Suppressor macrophage treated with lipopolysaccharide for 1 hour (primary cell): ENCODE results near the gene TMEM26.

Experiments used
- DNase-seq, 3 donors: peaks; one replicate each; pipeline ENCODE4 v3.0.0-alpha.2; 2020 to 2022

The TMEM26 gene

DNA sequence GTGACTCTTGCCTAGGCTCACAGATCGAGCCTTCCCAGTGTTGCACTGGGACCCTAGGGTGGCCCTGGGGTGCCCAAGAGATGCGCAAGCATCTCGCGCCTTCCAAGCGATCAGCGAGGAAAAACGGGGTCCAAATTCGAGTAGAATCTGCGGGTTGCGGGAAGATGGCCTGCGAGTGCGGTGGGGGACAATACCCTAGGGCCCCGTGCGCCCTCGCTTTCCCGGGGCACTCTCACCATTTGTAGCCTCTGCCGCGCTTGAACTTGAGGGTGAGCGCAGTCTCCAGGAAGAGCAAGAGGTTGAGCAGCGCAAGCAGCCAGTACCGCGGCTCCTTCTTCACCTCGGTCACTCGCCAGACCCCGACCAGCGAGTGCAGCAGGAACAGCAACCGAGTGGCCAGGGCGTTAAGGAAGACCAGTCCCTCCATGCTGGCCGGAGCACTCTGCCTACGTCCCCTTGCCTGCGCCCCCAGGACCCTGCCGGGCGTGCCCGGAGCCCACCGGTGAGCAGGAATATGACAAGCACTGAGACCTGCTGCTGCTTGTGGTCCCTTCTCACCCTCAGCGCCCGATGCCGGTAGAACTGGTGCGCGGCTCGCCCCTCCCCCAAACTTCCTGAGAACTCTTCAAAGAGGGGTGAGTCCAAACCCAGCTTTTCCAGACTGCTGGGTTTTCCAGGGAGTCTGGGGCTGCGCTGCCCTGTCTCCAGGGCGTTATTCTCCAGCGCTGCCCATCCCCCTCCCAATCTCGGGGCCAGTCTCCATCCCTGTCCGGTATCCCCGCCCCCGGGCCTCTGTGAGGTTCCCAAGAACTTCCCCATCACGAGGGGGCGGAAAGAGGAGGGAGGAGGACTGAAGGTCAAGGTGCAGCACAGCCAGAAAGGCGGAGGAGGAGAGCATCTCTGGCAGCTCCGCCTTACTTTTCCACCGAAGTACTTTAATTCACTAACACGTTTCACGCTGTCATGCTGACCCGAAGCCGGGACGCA, at the start of gene TMEM26:
Gene TMEM26, minus strand, starts transcription at position 727 of the 987 bp plus-strand sequence. Its CDS starts 300 bp downstream, at position 427.
- DNase-seq = peak; percentile 42 to 64 (median 47)

DNA sequence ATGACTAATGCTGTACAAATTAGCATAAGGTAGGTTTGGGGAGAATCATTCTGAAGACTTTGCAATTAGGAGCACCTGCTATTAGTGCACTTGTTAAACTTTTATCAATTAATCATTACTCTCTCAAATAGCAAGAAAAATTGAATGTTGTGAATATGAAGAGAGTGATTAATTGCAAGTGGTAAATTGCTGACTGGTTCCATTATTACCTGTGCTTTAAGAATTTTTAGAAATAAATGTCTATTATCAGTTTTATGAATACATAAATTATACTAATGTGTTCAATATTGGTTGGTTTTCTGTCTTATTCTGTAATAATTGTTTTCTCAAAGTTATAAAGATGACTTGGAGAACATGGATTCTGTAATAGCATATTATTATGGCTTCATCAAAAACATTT, 47.3 kb upstream of the TMEM26 start:
- no peak for DNase-seq

DNA sequence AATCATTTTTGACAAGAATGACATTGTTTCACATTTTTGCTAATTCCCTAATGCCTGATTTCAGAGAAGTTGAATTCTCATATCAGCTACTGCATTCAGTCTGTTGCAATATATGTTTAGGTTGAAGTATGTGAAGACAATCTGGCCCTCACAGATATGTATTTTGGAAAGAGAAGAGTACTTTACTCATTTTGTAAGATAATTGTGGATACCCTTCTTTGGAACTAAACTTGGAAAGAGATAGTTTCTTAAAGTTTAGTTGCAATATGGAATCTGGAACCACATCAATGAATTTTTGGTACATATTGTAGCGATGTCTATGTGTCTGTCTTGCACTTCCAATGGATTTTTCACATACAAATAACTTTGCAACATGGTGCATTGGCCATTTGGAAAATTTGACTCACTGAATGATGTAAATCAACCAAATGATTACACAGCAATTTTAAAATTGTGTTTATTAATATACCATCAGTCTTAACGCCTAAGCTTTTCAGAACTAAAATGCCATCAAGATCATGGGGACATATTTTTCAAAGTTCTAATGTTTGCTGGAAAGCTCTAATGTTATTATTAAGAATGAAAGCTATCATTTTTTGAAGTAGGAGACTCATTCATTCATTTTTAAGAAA, 39.3 kb upstream of the TMEM26 start:
- no peak for DNase-seq

DNA sequence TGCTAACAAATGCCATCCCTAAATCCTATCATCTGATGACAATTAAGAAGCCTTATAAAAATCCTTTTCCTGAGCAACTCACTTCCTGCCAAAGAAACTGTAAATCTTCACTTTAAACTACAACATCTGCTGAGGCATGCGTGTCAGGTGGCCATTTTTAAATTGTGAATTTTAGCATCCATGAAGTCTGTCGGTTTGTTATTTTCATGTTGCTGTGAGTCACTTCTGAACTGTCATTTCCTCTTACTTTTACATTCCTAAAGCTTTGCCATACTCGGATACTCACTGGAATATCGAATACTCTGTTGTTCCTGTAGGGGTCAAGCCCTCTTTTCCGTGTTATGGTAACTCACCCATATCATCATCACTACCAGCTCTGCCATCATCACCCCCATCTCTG, 34.3 kb upstream of the TMEM26 start:
- no peak for DNase-seq

DNA sequence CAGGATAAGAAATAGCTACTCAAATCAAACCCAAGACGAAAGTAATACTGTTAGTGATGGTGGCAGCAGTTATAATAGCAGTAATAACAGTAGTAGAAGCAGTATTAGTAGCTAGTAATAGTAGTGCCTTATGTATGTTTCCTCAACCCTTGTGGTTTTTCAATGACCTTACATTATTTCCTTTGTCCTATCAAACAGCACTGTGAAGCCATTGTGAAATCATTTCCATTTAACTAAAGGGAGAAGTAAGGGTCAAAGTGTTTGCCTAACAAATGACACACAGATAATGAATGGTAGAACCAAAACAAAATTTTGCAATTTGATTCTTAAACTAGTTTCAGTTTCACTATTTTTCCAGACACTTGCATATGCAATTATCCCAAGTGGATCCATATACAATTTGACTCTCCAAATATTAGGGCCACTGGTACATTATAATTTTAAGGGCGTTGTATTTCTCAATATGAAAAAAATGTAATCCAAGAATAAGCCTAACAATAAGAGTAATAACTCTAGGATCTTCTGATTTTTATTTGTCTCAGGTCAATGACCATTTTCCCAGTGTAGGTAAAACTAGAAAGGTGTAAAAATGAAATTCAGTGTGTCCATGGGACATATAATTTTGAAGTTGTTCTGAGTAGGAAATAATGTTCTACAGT, 33.7 kb upstream of the TMEM26 start:
- peak; percentile 64 to 91 (median 89) for DNase-seq

DNA sequence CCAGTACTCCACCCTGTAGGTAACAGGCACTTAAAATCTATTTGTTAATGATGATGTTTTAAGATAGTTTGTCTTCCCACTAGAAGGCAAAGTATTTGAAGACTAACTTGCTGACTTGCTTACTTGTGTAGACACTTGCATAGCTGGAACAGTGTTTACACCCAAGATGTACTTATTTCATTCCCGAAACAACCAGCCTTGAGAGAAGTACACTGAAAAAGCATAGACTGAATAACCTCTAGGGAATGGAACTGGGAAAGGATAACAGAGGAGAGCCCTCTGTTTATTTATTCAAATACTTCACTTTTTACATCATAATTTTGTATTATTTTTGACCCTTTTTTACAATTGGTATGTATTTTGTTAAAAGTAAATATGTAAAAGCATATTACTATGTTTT, 33.1 kb upstream of the TMEM26 start:
- no peak for DNase-seq

DNA sequence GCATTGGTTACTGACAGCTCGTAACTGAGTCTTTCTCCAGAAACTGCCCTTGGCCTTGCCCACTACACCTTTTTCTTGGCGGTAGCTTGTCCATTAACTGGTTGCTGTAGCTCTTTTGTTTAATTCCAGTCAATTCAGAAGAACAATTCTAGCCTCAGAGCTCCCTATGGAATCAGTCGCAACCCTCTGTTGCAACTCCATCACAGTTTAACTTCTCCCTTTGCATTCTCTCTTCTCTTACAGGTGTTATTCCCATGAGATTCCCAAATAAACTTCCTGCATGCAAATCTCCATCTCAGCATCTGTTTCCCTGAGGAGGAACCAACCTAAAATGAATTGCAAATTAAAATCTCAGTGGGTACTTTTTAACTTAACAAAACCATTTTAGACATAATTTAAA, 28.4 kb upstream of the TMEM26 start:
- DNase-seq = no peak

DNA sequence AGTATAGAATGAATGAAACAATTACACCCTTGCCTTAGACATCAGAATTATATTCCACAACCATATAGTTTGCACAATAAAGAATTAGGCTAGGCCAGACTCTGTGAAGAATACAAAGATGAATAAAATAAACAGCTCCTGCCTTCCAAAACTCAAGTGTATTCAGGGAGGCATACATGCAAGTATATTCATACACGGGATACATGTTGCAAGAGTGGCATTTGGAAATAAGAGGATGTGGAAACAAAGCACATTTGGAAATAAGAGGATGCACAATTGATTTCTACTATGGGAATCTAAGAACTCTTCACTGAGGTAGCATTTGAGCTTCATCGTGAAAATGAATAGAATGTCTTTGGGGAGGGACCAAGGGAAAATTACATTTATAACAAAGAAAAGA, 27.0 kb upstream of the TMEM26 start:
- peak in 2 of 3 donors; percentile 39 to 60 for DNase-seq

DNA sequence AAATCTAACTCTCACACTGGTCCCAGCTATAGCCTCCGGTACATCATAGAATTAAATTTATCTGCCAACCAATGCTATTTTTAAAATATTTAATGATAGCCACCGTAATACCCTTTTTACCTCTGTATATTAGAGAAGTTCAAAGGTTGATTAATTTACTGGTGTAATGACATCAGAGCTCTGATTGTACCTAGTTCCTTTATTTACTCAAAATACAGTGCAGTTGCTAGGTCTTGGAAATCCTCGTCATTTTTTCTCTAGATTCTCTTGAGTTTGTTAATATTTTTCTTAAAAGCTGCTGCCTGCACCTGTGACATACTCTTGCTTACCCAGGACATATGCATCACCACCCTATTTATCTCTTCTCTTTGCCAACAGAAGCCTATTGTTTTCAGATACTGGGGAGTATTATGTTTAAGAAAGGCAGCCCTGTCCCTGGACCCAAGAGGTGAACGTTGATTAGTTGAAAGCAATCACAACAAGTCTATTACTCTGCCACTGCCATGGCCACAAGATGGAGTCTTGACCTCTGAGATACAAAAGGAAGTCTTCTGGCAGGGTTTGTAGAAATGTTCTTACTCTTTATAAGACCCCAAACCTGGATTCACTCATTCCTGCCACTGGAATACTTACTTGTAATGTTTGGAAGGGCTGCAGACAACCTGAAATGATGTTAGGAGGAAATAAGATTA, 25.6 kb upstream of the TMEM26 start:
- DNase-seq = no peak

DNA sequence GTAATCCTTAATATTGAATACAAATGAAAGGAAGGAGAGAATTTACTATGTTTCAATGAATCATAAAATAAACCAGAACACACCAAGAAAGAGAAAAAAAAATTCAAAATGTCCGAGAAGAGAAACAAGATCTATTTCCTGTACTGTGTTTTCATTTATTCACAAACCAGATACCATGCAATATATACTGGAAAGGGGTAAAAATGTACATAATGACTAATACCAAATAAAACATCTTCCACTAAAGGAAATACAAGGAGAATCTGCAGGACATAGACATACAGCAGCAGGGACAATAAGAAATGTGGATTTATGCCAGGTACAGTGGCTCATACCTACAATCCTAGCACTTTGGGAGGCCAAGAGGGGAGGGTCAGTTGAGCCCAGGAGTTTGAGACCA, 24.3 kb upstream of the TMEM26 start:
- DNase-seq = no peak

DNA sequence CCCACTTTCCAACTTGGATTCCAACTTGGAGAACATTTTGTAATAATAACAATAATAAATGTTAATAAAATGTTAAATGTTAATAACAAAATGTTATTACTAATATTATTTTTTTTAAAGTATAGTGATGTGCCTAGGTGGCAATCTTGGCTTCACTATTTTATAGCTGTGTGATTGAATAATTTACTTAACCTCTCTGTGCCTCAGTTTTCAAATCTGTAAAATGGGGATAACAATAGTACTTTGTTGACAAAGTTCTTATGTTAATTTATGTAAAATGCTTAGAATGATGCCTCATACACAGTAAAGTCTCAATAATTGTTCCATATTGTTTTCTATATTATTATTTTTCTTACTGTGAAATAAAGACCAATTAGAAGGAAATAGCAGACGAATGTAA, 23.3 kb upstream of the TMEM26 start:
- DNase-seq = no peak

DNA sequence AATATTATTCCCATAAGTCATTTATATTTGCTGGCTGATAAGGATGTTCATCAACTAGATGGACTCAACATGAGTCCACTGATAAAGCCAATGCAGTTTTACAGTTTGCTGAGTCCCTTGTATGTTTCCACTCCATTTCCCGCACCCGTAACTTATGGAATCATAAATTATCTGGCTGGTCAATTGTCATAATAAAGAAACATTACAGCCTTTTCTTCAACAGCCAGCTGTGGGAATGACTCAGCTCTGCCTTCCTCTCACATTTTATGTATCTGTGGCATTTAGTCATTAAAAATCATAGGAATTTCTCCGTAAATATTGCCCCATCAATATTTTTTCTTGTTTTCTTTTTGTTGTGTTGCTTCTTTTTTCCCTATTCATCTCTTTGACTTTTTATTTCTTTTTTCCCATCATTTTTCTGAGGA, 22.3 kb upstream of the TMEM26 start:
- DNase-seq = peak; percentile 24 to 62 (median 59)

DNA sequence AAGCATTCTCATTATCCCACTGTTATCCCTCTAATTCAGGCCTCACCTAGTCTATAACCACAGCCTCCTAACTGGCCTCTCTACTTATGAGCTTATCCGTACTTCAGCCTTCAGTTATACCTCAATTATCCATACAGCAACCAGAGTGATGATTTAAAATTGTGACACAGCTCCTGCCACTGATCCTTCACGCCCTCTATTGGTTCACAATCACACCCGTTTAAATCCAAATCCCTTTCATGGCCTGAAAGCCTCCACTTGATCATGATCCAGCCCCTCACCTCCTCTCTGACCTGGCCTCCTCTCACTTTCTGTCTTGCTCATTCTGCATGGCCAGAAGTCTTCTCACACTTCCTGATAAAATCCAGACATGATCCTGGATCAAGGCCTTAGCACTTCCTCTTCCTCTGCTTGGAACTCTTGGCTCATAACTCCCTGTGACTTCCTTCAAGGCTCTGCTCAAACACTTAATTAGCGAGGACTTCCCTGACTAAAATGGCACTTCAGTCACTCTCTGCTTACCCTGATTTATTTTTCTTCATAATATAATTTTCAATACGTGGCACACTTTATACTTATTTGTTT, 19.0 kb upstream of the TMEM26 start:
- DNase-seq = peak; percentile 42 to 64 (median 51)

DNA sequence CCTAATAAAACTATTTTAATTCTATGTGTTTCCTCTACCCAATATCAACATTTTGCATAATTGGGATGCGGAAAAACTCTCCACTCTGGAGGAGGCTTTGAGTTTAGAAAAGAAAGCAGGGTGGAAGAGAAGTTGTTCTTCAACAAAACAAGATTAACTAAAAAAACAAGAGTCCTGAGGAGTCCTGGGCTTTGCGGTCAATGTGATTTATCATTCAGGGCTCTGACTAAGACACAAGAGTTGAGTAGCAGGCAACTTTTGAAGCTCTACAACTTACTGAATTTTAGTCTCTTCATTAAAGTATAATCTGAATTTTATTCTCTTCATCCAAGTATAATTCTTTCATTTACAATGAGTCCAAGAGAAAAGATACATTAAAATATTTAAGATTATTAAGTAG, 18.3 kb upstream of the TMEM26 start:
- DNase-seq = no peak

DNA sequence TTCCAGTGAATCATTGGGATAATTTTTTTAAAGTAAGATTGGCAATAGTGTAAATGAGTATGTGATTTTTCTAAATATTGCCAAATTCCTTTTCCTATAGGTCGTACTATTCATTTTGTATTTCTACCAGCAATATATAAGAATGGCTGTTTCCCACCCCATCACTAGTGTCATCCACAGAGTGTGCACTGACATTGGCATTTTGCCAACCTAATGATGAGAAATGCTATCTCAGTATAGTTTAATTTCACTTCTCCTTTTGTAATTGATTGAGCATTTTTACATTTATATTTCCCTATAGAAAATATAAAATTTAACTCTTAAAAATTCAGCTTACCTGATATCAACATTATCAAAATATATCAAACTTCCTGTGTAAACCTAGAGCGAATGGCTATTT, 17.6 kb upstream of the TMEM26 start:
- DNase-seq = peak in 1 of 3 donors; percentile 45

DNA sequence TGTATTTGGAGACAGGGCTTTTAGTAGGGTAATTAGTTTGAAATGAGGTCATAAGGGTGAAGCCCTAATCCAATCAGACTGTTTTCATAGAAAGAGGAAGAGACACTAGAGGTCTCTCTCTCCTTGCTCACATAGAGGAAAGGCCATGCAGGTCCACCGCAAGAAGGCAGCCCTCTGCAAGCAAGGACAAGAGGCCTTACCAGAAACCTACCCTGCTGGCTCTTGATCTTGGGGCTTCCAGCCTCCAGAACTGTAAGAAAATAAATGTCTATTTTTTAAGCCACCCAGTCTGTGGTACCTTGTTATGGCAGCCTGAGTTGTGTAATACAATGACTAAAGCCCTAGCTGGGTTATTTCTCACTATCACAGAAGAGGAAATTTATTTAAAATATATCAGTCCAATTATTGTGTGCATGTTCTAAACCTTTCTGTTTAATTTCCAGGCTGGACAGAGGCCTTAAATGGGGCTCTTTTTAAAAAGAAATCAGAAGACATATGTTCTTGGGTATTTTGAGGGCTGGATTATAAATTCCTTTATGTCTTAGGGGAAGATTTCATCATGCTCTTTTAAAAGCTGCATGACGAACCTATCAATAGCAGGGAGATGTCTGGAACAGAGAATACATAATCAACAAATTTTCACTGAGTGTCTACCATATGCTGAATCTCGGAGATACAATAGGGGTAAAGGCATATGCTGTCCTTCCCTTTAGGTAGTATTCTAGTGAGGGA, 12.9 kb upstream of the TMEM26 start:
- DNase-seq = peak; percentile 48 to 73 (median 67)

DNA sequence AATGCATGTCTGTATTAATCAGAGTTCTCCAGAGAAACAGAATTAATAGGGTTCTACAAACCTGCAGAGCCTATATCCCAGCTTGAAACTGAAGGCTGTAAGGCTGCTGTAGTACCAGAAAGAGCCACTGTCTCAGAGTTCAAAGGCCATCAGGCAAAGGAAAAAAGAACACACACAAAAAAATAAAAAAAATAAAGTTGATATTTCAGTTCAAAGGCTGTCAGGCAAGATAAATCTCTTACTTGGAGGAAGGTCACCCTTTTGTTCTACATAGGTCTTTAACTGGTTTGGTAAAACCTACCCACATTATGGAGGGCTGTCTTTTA, 12.0 kb upstream of the TMEM26 start:
- DNase-seq = no peak

DNA sequence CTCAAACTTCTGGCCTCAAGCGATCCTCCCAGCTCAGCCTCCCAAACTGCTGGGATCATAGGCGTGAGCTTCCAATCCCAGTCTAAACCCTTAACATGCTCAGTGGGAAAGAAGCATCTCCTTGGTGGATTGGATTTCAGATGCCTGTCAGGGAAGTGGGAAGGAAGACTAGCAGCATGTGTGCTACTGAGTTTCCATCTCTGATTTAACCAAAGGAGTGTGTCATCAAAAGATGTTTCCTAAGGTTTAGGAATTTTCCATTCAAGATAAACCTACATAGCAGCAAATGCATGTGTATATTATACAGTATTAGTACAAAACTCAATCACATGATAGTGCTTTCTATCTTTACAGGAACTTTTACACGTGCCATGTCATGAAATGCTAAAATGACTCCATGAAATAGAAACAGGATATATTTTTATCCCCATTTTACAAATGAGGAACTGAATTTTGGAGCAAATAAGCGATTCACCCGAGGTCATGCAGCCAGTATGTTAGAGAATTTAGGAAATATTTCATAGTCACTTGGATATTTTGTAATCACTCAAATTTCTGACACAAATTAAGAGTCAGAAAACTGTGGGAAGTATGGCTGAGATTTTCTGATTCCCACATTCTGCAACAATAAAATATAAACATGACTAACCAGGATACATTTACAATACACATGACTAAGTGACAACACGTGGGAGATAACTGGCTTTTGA, 11.4 kb upstream of the TMEM26 start:
- DNase-seq = peak; percentile 77 to 99 (median 97)

DNA sequence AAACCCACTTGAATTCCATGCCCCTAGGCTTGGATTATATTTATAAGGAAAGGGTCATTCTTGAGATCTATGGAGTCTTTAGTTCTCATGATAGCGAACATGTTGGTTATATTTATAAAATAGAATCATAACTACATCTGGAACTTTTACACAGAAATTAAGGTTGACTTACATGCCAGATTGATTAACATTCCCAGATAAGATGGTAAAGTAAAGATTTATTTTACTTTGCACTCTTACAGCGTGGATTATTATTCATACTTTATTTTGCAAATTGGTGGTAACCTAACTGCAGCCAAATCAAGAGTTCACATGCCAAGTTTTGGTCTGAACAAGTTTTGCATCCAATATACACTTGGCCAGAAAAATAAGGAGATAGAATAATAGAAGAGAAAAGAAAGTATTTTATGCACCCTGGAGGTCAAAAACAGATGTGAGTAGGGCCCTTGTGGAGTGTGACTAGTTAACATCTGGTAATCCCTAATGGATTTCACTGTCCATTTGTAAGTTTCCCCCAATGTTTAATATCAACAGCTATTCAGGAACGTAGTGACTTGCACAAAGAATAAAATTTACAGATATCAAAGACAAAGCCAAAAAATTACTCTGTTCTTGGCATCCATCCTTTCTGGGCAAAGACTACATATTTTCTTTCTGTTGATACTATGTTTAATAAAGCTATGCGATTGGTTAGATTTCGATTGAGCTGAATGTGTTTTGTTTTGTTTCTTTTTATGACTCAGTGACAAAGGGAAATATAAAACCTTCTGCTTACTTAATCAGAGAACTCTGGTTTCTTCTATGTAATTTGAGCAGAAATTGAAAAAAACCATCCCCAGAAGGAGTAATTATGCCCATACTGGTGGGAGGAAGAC, 10.1 kb upstream of the TMEM26 start:
- DNase-seq = peak in 1 of 3 donors; percentile 38

DNA sequence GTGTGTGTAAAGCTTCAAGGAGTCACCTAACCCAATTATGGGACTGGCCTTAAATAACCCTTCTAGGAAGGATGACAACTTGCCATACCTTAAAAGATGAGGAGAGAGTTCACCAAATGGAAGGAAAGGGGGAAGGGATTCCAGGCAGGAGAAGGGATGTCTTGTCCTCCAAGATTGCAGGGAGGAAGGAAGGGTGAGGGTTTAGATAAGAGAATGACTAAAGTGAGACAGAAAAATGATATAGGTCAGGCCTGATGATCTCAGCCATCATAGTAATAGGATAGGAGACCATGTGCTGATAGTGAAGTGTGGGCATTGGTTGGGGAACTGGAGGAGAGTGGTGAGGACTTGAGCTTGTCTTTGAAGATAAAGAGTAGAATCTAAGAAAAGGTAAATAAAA, 7.7 kb upstream of the TMEM26 start:
- no peak for DNase-seq
